IMR-90 (cell line): ENCODE data around the gene INPP5A. TPM values are rescaled to one million over a fixed set of nuclear protein-coding genes. Genes with fewer than 3 reads are reported as not detected.
"Not testable (repeated sequence)": the region's sequence is repeated elsewhere in the genome, so short reads cannot be mapped to it uniquely, and the experiment has no call there.

ENCODE experiments used
- ATAC-seq: fragments of 200-7000 bp; cut with Tn5 transposase; 2 replicates; pipeline ENCODE4 v1.9.1; 2020; ENCODE audit warnings: low read depth, mild to moderate bottlenecking, moderate library complexity
- BruUV-seq: library from RNA; stranded (reverse); fragments of 400-500 nt; replicated peaks from 2 replicates; lab custom pipeline; 2021; lab: Mats Ljungman, UMichigan
- CTCF ChIA-PET: fragments of 300-600 bp; formaldehyde crosslinking; extraction: SDS; loops from one replicate; lab custom pipeline; 2021; ENCODE audit warnings: antibody characterized with exemption; lab: Yijun Ruan, JAX
- POLR2A ChIA-PET: fragments of 300-600 bp; sonication (Branson Sonifier 250); formaldehyde crosslinking; loops from one replicate; lab custom pipeline; 2022; ENCODE audit warnings: antibody characterized with exemption; ENCODE audit not compliant: unreplicated experiment; lab: Charles Lee
- DNase-seq: peaks from one replicate; pipeline ENCODE4 v3.0.0; 2013
- H2AFZ ChIP-seq: replicated peaks from 2 replicates; pipeline ENCODE3; 2013; ENCODE audit warnings: low read length, mild to moderate bottlenecking; ENCODE audit not compliant: poor library complexity
- H2AK5ac ChIP-seq: 2 replicates; pipeline ENCODE4 v1.6.1; 2013; ENCODE audit warnings: low read depth, low read length, inconsistent platforms
- H2AK9ac ChIP-seq: replicated peaks from 2 replicates; pipeline ENCODE3; 2013; ENCODE audit warnings: mild to moderate bottlenecking, low read depth, low read length, moderate library complexity; ENCODE audit not compliant: poor library complexity
- H2BK120ac ChIP-seq: 2 replicates; pipeline ENCODE4 v1.6.1; 2013; ENCODE audit warnings: low read depth, low read length, inconsistent platforms
- H2BK15ac ChIP-seq: 3 replicates; pipeline ENCODE4 v1.6.1; 2013; ENCODE audit warnings: low read depth, low read length, inconsistent platforms
- H2BK20ac ChIP-seq: 2 replicates; pipeline ENCODE4 v1.6.1; 2013; ENCODE audit warnings: low read depth, mild to moderate bottlenecking, inconsistent platforms, low read length, moderate library complexity
- H2BK5ac ChIP-seq: 2 replicates; pipeline ENCODE4 v1.6.1; 2013; ENCODE audit warnings: mild to moderate bottlenecking, low read depth, low read length, inconsistent platforms; ENCODE audit not compliant: poor library complexity, severe bottlenecking
- H3K14ac ChIP-seq: replicated peaks from 2 replicates; pipeline ENCODE4 v1.6.1; 2013; ENCODE audit warnings: low read depth, low read length, inconsistent platforms
- H3K18ac ChIP-seq: 2 replicates; pipeline ENCODE4 v1.6.1; 2013; ENCODE audit warnings: low read depth, low read length, control low read depth
- H3K23ac ChIP-seq: 2 replicates; pipeline ENCODE4 v1.6.1; 2013; ENCODE audit warnings: low read depth, low read length, inconsistent platforms
- H3K27ac ChIP-seq: 2 replicates; pipeline ENCODE4 v1.5.1; 2013; ENCODE audit warnings: mild to moderate bottlenecking, control low read depth, low read length; ENCODE audit not compliant: insufficient read depth
- H3K27me3 ChIP-seq: 2 replicates; pipeline ENCODE4 v1.6.1; 2013; ENCODE audit warnings: low read length; ENCODE audit not compliant: control insufficient read depth, insufficient read depth
- H3K36me3 ChIP-seq: 2 replicates; pipeline ENCODE4 v1.6.1; 2013; ENCODE audit warnings: low read length, mixed read lengths; ENCODE audit not compliant: control insufficient read depth, insufficient read depth
- H3K4ac ChIP-seq: 2 replicates; pipeline ENCODE4 v1.6.1; 2013; ENCODE audit warnings: low read depth, low read length, inconsistent platforms
- H3K4me1 ChIP-seq: 2 replicates; pipeline ENCODE4 v1.6.1; 2013; ENCODE audit warnings: low read length, mixed read lengths; ENCODE audit not compliant: control insufficient read depth, insufficient read depth
- H3K4me2 ChIP-seq: 2 replicates; pipeline ENCODE4 v1.6.1; 2013; ENCODE audit warnings: low read depth, mild to moderate bottlenecking, control low read depth, low read length, moderate library complexity
- H3K4me3 ChIP-seq: 2 replicates; pipeline ENCODE4 v1.5.1; 2013; ENCODE audit warnings: low read depth, mild to moderate bottlenecking, control low read depth, low read length, moderate library complexity; ENCODE audit not compliant: insufficient read depth
- H3K56ac ChIP-seq: 2 replicates; pipeline ENCODE4 v1.6.1; 2013; ENCODE audit warnings: low read length, inconsistent platforms; ENCODE audit not compliant: insufficient read depth; ENCODE audit errors: extremely low read depth
- H3K79me1 ChIP-seq, 2 experiments: 2 replicates each; pipeline ENCODE4 v1.6.1; 2013; ENCODE audit warnings: low read length in 2 of 2, inconsistent platforms in 1 of 2, low read depth in 1 of 2
- H3K9ac ChIP-seq: 2 replicates; pipeline ENCODE4 v1.6.1; 2013; ENCODE audit warnings: low read depth, low read length, control low read depth
- H3K9me1 ChIP-seq: 2 replicates; pipeline ENCODE4 v1.6.1; 2013; ENCODE audit warnings: low read length, inconsistent platforms; ENCODE audit not compliant: insufficient read depth
- H3K9me3 ChIP-seq: 2 replicates; pipeline ENCODE4 v1.6.1; 2013; ENCODE audit warnings: low read length; ENCODE audit not compliant: control insufficient read depth, insufficient read depth
- H4K20me1 ChIP-seq: 2 replicates; pipeline ENCODE4 v1.6.1; 2013; ENCODE audit warnings: low read length, inconsistent platforms; ENCODE audit not compliant: insufficient read depth
- H4K5ac ChIP-seq: 2 replicates; pipeline ENCODE4 v1.6.1; 2013; ENCODE audit warnings: mild to moderate bottlenecking, low read depth, low read length, control low read depth
- H4K8ac ChIP-seq, 2 experiments: 2 replicates each; pipeline ENCODE4 v1.6.1; 2013; ENCODE audit warnings: low read depth in 2 of 2, low read length in 2 of 2, control low read depth in 1 of 2, inconsistent platforms in 1 of 2
- H4K91ac ChIP-seq: 2 replicates; pipeline ENCODE4 v1.6.1; 2013; ENCODE audit warnings: low read depth, low read length, inconsistent platforms; ENCODE audit not compliant: insufficient read depth
- BHLHE40 ChIP-seq: fragments of 150-350 bp; IDR thresholded peaks from 2 replicates; pipeline ENCODE4 v1.6.1; 2016; ENCODE audit warnings: mild to moderate bottlenecking, low read depth, low read length
- MAFK ChIP-seq: IDR thresholded peaks from 2 replicates; pipeline ENCODE4 v1.6.1; 2012; ENCODE audit warnings: low read depth, low read length, improper control_type of control experiment
- WGBS, 2 experiments: methylation state at CpG; one replicate each; pipeline versions ENCODE4 v1.1.5 to v1.1.7; 2013; ENCODE audit warnings: missing lambda C conversion rate in 2 of 2; ENCODE audit not compliant: insufficient read length in 1 of 2; ENCODE audit errors: extremely low coverage in 2 of 2; 5-methylcytosine and 5-hydroxymethylcytosine counted together
- dilution Hi-C: fragments of 300-500 bp; cut with HindIII; formaldehyde crosslinking; loops from one replicate; pipeline ENCODE4 v1.14.3; 2018; ENCODE audit warnings: low sequenced_read_pairs; ENCODE audit not compliant: unreplicated experiment
- in situ Hi-C: fragments of 300-500 bp; cut with MboI; formaldehyde crosslinking; loops from 3 replicates; pipeline ENCODE4 v1.14.3; 2019; ENCODE audit warnings: low sequenced_read_pairs, inconsistent platforms, mixed read lengths
- intact Hi-C: fragments of 100-400 bp; cut with micrococcal nuclease; formaldehyde crosslinking; loops from 2 replicates; pipeline ENCODE4 v1.10.0; 2022
- polyA plus RNA-seq, 3 experiments: library from polyadenylated mRNA; depleted of rRNA; stranded (reverse); fragments of >200 nt; gene quantifications; 2 replicates each; pipeline ENCODE4 v1.2.3, GENCODE V29; 2012; ENCODE audit warnings: low replicate concordance in 1 of 3
- total RNA-seq: library from RNA; depleted of rRNA; stranded (reverse); fragments of >200 nt; gene quantifications from 2 replicates; pipeline ENCODE4 v1.2.3, GENCODE V29; 2012
- TF ChIP-seq, protein P1 (sequence below): fragments of 150-350 bp; IDR thresholded peaks from 2 replicates; pipeline ENCODE4 v1.6.1; 2017; ENCODE audit warnings: mild to moderate bottlenecking, antibody characterized with exemption, low read length, low read depth

The INPP5A gene
- total and polyA plus RNA-seq, 2 of the 4 experiments (the other 2 are of a cell fraction), result 21.4 to 36.7 TPM

DNA sequence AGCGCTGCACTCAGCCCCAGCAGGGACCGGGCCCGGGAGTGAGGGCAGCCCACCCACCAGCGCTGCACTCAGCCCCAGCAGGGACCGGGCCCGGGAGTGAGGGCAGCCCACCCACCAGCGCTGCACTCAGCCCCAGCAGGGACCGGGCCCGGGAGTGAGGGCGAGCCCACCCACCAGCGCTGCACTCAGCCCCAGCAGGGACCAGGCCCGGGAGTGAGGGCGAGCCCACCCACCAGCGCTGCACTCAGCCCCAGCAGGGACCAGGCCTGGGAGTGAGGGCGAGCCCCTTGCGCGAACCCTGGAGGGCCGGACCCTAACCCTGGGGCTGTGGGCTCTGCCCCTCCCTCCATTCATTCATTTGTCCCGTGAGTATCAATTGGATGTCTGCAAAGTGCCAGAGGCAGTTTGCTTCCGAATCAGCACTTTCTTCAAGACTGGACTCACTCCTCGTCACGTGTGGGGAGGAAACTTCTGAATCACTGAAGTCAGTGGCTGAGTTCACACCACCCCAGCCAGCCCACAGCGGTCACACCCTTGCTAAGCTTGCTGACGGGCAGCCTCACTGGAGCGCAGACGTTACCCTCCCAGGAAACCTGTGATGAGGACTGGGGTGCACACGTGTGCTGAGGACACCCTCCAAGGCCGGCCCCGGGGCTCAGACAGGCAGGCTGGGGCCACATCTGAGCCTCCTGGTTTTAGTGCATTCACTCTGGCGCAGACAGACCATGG is 205.8 kb downstream of the INPP5A start:
- H3K27me3 ChIP-seq, H3K4me1 ChIP-seq, H2BK120ac ChIP-seq, H3K9me3 ChIP-seq, H3K9me1 ChIP-seq, POLR2A ChIA-PET, H3K4ac ChIP-seq, H3K27ac ChIP-seq, H3K56ac ChIP-seq, CTCF ChIA-PET, H4K5ac ChIP-seq, in situ Hi-C loops, BruUV-seq, H3K18ac ChIP-seq, H3K79me1 ChIP-seq, H3K23ac ChIP-seq, H3K36me3 ChIP-seq, H4K8ac ChIP-seq, H3K14ac ChIP-seq, H2AK5ac ChIP-seq, H2BK5ac ChIP-seq, H3K4me3 ChIP-seq, H4K91ac ChIP-seq, H2BK15ac ChIP-seq, H3K4me2 ChIP-seq, H2BK20ac ChIP-seq, H3K9ac ChIP-seq, H2AK9ac ChIP-seq, intact Hi-C loops, dilution Hi-C loops, H4K20me1 ChIP-seq: not testable (repeated sequence)
- H2AFZ ChIP-seq, result peak overlapping the region; percentile 61
- peak; percentile 80 for ATAC-seq
- DNase-seq, result peak; percentile 76
- TF ChIP-seq, protein P1, sequence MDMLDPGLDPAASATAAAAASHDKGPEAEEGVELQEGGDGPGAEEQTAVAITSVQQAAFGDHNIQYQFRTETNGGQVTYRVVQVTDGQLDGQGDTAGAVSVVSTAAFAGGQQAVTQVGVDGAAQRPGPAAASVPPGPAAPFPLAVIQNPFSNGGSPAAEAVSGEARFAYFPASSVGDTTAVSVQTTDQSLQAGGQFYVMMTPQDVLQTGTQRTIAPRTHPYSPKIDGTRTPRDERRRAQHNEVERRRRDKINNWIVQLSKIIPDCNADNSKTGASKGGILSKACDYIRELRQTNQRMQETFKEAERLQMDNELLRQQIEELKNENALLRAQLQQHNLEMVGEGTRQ, result peak; percentile 90
- TF ChIP-seq BHLHE40, result peak; percentile 90
- TF ChIP-seq MAFK, result peak; percentile 78
- 75% methylated on average over 7 of the region's 30 CpGs; no CpG with 5 or more reads in 1 of the 2 experiments for WGBS, 2 experiments
